Keratinocyte (primary cell): Measurements from ENCODE around the gene KCNK17.

Experiments
- CTCF ChIP-seq, 3 experiments: IDR thresholded peaks in 1 of 3; conservative IDR thresholded peaks in 1 of 3; optimal IDR thresholded peaks in 1 of 3; 2 replicates in 2 of 3; 3 replicates in 1 of 3; pipeline versions ENCODE3 to v1.5.1; 2011; ENCODE audit warnings: low read length in 3 of 3, mild to moderate bottlenecking in 3 of 3, moderate library complexity in 2 of 3, control low read depth in 1 of 3, inconsistent platforms in 1 of 3; ENCODE audit not compliant: insufficient read depth in 2 of 3; ENCODE audit errors: extremely low read depth in 1 of 3
- EZH2 ChIP-seq: IDR thresholded peaks from one replicate; pipeline ENCODE4 v1.6.1; 2012; ENCODE audit warnings: inconsistent platforms, mild to moderate bottlenecking, low read length, moderate library complexity

- TF ChIP-seq CTCF (optimal IDR thresholded peaks at IDR 0.05 in 1 of 3, IDR thresholded peaks at IDR 0.05 in 1 of 3, conservative IDR thresholded peaks at IDR 0.05 in 1 of 3; ENCODE audit: extremely low read depth in 1 of 3, insufficient read depth in 2 of 3, low read length in 3 of 3), result no peak
- TF ChIP-seq EZH2, result no peak
Observed at GRCh38 chr6:39251406-39251805, 62.8 kb downstream of the KCNK17 start.
